K562 (cell line): ENCODE results near the gene MAP3K13.

Experiments
- CTCF ChIP-seq, 3 experiments: IDR thresholded peaks in 2 of 3; conservative IDR thresholded peaks in 1 of 3; 2 replicates each; pipeline ENCODE4 v1.5.1; 2011 to 2012; ENCODE audit warnings: low read length in 3 of 3, mild to moderate bottlenecking in 3 of 3, control low read depth in 2 of 3, improper control_type of control experiment in 1 of 3, inconsistent platforms in 1 of 3, low read depth in 1 of 3, mixed read lengths in 1 of 3, moderate library complexity in 1 of 3; ENCODE audit not compliant: insufficient read depth in 2 of 3
- HMGXB4 ChIP-seq: sonication (generic); formaldehyde crosslinking; IDR thresholded peaks from 2 replicates; pipeline ENCODE4 v1.8.1; 2023; ENCODE audit warnings: mild to moderate bottlenecking, missing genetic modification reagents
- TARDBP ChIP-seq: fragments of 450-650 bp; IDR thresholded peaks from 2 replicates; pipeline ENCODE4 v1.6.1; 2016
- ZBTB33 ChIP-seq: sonication (generic); formaldehyde crosslinking; IDR thresholded peaks from 2 replicates; pipeline ENCODE4 v1.8.1; 2023; ENCODE audit warnings: mild to moderate bottlenecking, missing genetic modification reagents
- TF ChIP-seq, protein P1 (sequence below): fragments of 450-650 bp; formaldehyde crosslinking; IDR thresholded peaks from 2 replicates; pipeline ENCODE4 v1.4.0; 2022; ENCODE audit warnings: missing genetic modification characterization

DNA sequence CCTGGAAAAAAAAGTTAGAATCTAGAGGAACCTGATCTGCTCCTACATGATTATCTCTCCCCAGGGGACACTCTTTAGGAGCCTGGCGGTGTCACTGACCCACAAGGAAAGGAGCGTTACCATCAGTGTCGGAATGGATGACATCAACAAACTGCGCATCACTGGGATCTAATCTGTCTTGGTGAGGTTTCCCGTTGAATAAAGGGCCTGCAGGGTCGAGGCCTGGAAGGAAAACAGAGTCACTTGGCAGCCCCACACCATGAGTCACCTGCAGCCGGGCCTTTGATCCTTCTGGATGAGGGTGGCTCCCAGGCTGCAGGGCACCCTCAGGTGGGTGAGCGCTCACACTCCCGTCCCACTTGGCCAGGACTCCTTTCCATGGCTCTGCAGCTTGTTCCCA lies 164.4 kb downstream of the MAP3K13 start:
- no peak for TF ChIP-seq ZBTB33
- no peak for TF ChIP-seq CTCF (IDR thresholded peaks at IDR 0.05 in 2 of 3, conservative IDR thresholded peaks at IDR 0.05 in 1 of 3; ENCODE audit: insufficient read depth in 2 of 3, low read depth in 1 of 3, low read length in 3 of 3)
- TF ChIP-seq TARDBP, result no peak
- no peak for TF ChIP-seq HMGXB4 (CRISPR knock-in tag)
- TF ChIP-seq, protein P1, sequence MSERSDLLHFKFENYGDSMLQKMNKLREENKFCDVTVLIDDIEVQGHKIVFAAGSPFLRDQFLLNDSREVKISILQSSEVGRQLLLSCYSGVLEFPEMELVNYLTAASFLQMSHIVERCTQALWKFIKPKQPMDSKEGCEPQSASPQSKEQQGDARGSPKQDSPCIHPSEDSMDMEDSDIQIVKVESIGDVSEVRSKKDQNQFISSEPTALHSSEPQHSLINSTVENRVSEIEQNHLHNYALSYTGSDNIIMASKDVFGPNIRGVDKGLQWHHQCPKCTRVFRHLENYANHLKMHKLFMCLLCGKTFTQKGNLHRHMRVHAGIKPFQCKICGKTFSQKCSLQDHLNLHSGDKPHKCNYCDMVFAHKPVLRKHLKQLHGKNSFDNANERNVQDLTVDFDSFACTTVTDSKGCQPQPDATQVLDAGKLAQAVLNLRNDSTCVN (CRISPR knock-in tag), result no peak
